ENCODE measurements around the gene PCCA. TPM values are rescaled to one million over a fixed set of nuclear protein-coding genes. Genes with fewer than 3 reads are reported as not detected.
"Not testable (repeated sequence)": the region's sequence is repeated elsewhere in the genome, so short reads cannot be mapped to it uniquely, and the experiment has no call there.

PCCA gene
- total RNA-seq, 1 donor from 2014 or later, result 33.3 TPM

DNA sequence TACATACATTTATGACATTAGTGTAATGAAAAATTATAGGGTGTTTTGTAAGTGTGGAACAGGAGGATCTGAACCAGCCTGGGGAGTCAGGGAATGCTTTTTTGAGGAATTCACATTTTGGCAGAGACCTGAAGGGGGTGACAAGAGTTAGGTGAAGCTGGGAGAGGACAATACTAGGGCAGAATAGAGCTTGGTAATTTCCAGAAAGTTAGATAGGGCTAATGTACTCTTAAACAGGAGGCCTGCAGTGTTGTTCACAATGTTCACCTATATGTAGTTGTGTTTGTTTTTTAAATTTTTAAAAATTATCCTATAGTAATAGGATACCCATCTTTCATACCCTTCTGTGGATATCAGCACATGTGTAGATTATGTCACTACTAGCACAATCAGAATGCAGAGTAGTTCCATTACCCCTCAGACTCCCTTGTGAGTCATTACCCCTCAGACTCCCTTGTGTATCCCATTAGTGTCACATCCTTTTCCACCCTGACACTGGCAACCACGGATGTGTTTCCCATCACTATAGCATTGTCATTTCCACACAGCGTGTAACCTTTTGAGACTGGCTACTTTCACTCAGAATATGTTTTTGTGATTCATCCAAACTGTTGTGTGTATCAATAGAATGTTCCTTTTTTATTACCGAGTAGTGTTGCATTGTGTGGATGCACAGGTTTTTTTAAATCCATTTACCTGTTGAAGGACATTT, 43.1 kb downstream of the PCCA start:
- Mint-ChIP-seq H3K27me3 (ENCODE audit: unreplicated experiment) (peaks cover 3% of the 10 kb centered on the region), H3K36me3 (ENCODE audit: low read depth, unreplicated experiment) (no peaks in the 10 kb centered on the region), H3K9me3 (ENCODE audit: unreplicated experiment) (no peaks in the 10 kb centered on the region), H3K4me1 (ENCODE audit: unreplicated experiment) (peaks cover 16% of the 10 kb centered on the region), H3K4me3 (ENCODE audit: unreplicated experiment) (no peak overlapping the region), H3K27ac (ENCODE audit: unreplicated experiment) (no peak overlapping the region)
- DNase-seq (ENCODE audit: low spot score), result no peak
- TF ChIP-seq, protein P1, sequence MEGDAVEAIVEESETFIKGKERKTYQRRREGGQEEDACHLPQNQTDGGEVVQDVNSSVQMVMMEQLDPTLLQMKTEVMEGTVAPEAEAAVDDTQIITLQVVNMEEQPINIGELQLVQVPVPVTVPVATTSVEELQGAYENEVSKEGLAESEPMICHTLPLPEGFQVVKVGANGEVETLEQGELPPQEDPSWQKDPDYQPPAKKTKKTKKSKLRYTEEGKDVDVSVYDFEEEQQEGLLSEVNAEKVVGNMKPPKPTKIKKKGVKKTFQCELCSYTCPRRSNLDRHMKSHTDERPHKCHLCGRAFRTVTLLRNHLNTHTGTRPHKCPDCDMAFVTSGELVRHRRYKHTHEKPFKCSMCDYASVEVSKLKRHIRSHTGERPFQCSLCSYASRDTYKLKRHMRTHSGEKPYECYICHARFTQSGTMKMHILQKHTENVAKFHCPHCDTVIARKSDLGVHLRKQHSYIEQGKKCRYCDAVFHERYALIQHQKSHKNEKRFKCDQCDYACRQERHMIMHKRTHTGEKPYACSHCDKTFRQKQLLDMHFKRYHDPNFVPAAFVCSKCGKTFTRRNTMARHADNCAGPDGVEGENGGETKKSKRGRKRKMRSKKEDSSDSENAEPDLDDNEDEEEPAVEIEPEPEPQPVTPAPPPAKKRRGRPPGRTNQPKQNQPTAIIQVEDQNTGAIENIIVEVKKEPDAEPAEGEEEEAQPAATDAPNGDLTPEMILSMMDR (IDR thresholded peaks at IDR 0.05; ENCODE audit: unreplicated experiment), result no peak

DNA sequence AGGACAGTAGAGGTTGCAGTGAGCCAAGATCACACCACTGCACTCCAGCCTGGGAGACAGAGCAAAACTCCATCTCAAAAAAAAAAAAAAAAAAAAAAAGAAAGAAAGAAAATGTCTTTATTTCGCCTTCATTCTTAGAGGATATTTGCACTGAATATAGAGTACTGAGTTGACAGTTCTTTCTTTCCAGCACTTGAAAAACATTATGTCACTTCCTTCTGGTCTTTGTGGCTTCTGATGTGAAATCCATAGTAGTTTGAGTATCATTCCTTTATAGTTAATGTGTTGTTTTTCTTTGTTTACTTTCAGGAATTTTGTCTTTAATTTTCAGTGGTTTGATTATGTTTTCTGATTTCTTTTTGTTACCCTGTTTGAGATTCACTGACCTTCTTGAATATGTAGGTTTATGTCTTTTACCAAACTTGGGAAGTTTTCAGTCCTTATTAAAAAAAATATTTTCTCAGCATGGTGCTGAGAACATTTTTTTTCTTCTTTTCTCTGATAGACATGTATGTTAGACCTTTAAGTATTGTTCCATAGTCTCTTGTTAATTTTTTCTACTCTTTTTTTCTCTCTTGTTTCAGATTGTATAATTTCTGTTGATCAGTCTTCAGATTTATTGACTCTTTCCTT, 50.1 kb downstream of the PCCA start:
- H3K9me3 Mint-ChIP-seq (ENCODE audit: unreplicated experiment), result no peaks in the 10 kb centered on the region
- peaks cover 9% of the 10 kb centered on the region for H3K4me1 Mint-ChIP-seq (ENCODE audit: unreplicated experiment)
- DNase-seq (ENCODE audit: low spot score), result no peak

DNA sequence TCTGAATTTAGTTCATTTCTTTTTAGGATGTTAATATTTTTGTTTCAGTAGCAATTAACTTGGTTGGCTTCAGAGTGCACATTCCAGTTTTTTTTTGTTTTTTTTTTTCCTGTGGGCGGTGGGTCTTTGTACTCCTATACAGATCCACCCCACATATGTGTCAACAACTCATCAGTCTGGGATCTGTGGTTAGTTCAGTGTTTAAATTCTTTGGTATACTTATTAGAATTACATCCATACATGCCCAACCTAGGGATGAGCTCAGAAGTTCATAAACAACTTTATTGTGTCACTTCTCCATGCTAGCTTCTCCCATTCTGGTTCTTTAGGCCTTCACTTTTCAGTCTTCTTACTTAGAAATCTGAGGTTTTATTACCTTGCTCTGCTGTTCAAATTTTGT, 50.9 kb downstream of the PCCA start:
- TF ChIP-seq, protein P1 (IDR thresholded peaks at IDR 0.05; ENCODE audit: unreplicated experiment), result no peak
- H3K27me3 Mint-ChIP-seq (ENCODE audit: unreplicated experiment), result peaks cover under 1% of the 10 kb centered on the region
- H3K27ac Mint-ChIP-seq (ENCODE audit: unreplicated experiment), result no peak overlapping the region
- H3K36me3 Mint-ChIP-seq (ENCODE audit: low read depth, unreplicated experiment), result peaks cover 6% of the 10 kb centered on the region
- no peak for DNase-seq (ENCODE audit: low spot score)
- no peak overlapping the region for H3K4me3 Mint-ChIP-seq (ENCODE audit: unreplicated experiment)
- peaks cover 9% of the 10 kb centered on the region for H3K4me1 Mint-ChIP-seq (ENCODE audit: unreplicated experiment)
- no peaks in the 10 kb centered on the region for H3K9me3 Mint-ChIP-seq (ENCODE audit: unreplicated experiment)

More for the DNA sequence above, 50.1 kb downstream of the PCCA start:
- H3K36me3 Mint-ChIP-seq (ENCODE audit: low read depth, unreplicated experiment), result peaks cover 3% of the 10 kb centered on the region
- TF ChIP-seq, protein P1 (IDR thresholded peaks at IDR 0.05; ENCODE audit: unreplicated experiment), result no peak
- H3K4me3 Mint-ChIP-seq (ENCODE audit: unreplicated experiment), result no peak overlapping the region
- H3K27me3 Mint-ChIP-seq (ENCODE audit: unreplicated experiment), result peaks cover 1% of the 10 kb centered on the region
- peak overlapping the region; percentile 62 for H3K27ac Mint-ChIP-seq (ENCODE audit: unreplicated experiment)

DNA sequence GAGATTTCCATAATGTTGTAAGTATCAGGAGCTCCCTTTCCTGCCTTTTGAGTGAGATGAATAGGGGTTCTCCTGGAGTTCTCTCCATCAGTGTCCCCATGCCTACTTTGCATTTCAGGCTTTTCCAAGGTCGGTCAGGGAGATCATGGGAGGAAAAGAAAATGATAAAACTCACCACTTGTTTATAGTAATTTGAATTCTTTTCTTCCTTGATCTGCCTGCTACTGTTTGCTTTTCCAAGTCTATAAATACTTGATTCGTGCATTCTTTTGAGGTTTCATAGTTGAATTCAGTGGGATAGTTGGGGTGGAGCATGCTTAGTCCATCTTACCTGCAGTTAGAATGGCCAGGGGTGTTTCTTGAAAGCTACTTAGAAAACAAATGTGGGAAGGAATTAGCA, 51.5 kb downstream of the PCCA start:
- H3K36me3 Mint-ChIP-seq (ENCODE audit: low read depth, unreplicated experiment), result peaks cover 10% of the 10 kb centered on the region
- no peak overlapping the region for H3K4me3 Mint-ChIP-seq (ENCODE audit: unreplicated experiment)
- no peaks in the 10 kb centered on the region for H3K27me3 Mint-ChIP-seq (ENCODE audit: unreplicated experiment)
- TF ChIP-seq, protein P1 (IDR thresholded peaks at IDR 0.05; ENCODE audit: unreplicated experiment), result no peak
- H3K27ac Mint-ChIP-seq (ENCODE audit: unreplicated experiment), result no peak overlapping the region
- no peaks in the 10 kb centered on the region for H3K9me3 Mint-ChIP-seq (ENCODE audit: unreplicated experiment)
- no peak for DNase-seq (ENCODE audit: low spot score)
- H3K4me1 Mint-ChIP-seq (ENCODE audit: unreplicated experiment), result peaks cover 9% of the 10 kb centered on the region

DNA sequence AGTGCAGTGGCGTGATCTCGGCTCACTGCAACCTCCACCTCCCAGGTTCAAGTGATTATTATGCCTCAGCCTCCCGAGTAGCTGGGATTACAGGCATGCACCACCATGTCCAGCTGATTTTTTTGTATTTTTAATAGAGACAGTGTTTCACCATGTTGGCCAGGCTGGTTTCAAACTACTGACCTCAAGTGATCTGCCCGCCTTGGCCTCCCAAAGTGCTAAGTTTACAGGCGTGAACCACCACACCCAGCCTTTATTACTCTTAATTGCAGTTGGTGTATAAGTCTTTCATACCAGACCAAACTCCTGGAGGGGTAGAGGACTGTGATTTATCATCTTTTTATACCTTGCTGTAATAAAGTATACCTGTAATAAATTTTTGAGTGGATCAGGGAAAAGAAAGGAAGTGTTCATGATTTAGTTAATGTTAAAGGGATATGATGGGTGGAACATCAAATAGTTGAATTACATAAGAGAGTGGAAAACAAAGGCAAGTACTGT, 52.6 kb downstream of the PCCA start:
- H3K27me3 Mint-ChIP-seq (ENCODE audit: unreplicated experiment); H3K27ac Mint-ChIP-seq (ENCODE audit: unreplicated experiment); DNase-seq (ENCODE audit: low spot score); H3K4me3 Mint-ChIP-seq (ENCODE audit: unreplicated experiment); H3K4me1 Mint-ChIP-seq (ENCODE audit: unreplicated experiment); H3K9me3 Mint-ChIP-seq (ENCODE audit: unreplicated experiment): not testable (repeated sequence)
- H3K36me3 Mint-ChIP-seq (ENCODE audit: low read depth, unreplicated experiment), result peaks cover 10% of the 10 kb centered on the region

Measured in endothelial cell (in vitro differentiated cells).